IMR-90 (cell line): ENCODE measurements around the gene AGAP4. TPM values are rescaled to one million over a fixed set of nuclear protein-coding genes. Genes with fewer than 3 reads are reported as not detected.
"Not testable (repeated sequence)": the region's sequence is repeated elsewhere in the genome, so short reads cannot be mapped to it uniquely, and the experiment has no call there.

Experiments used
- ATAC-seq: fragments of 200-7000 bp; cut with Tn5 transposase; 2 replicates; pipeline ENCODE4 v1.9.1; 2020; ENCODE audit warnings: low read depth, mild to moderate bottlenecking, moderate library complexity
- BruUV-seq: library from RNA; stranded (reverse); fragments of 400-500 nt; replicated peaks from 2 replicates; lab custom pipeline; 2021; lab: Mats Ljungman, UMichigan
- CTCF ChIA-PET: fragments of 300-600 bp; formaldehyde crosslinking; extraction: SDS; loops from one replicate; lab custom pipeline; 2021; ENCODE audit warnings: antibody characterized with exemption; lab: Yijun Ruan, JAX
- POLR2A ChIA-PET: fragments of 300-600 bp; sonication (Branson Sonifier 250); formaldehyde crosslinking; loops from one replicate; lab custom pipeline; 2022; ENCODE audit warnings: antibody characterized with exemption; ENCODE audit not compliant: unreplicated experiment; lab: Charles Lee
- DNase-seq: peaks from one replicate; pipeline ENCODE4 v3.0.0; 2013
- H2AFZ ChIP-seq: replicated peaks from 2 replicates; pipeline ENCODE3; 2013; ENCODE audit warnings: low read length, mild to moderate bottlenecking; ENCODE audit not compliant: poor library complexity
- H2AK5ac ChIP-seq: 2 replicates; pipeline ENCODE4 v1.6.1; 2013; ENCODE audit warnings: low read depth, low read length, inconsistent platforms
- H2AK9ac ChIP-seq: replicated peaks from 2 replicates; pipeline ENCODE3; 2013; ENCODE audit warnings: mild to moderate bottlenecking, low read depth, low read length, moderate library complexity; ENCODE audit not compliant: poor library complexity
- H2BK120ac ChIP-seq: 2 replicates; pipeline ENCODE4 v1.6.1; 2013; ENCODE audit warnings: low read depth, low read length, inconsistent platforms
- H2BK15ac ChIP-seq: 3 replicates; pipeline ENCODE4 v1.6.1; 2013; ENCODE audit warnings: low read depth, low read length, inconsistent platforms
- H2BK20ac ChIP-seq: 2 replicates; pipeline ENCODE4 v1.6.1; 2013; ENCODE audit warnings: low read depth, mild to moderate bottlenecking, inconsistent platforms, low read length, moderate library complexity
- H2BK5ac ChIP-seq: 2 replicates; pipeline ENCODE4 v1.6.1; 2013; ENCODE audit warnings: mild to moderate bottlenecking, low read depth, low read length, inconsistent platforms; ENCODE audit not compliant: poor library complexity, severe bottlenecking
- H3K14ac ChIP-seq: replicated peaks from 2 replicates; pipeline ENCODE4 v1.6.1; 2013; ENCODE audit warnings: low read depth, low read length, inconsistent platforms
- H3K18ac ChIP-seq: 2 replicates; pipeline ENCODE4 v1.6.1; 2013; ENCODE audit warnings: low read depth, low read length, control low read depth
- H3K23ac ChIP-seq: 2 replicates; pipeline ENCODE4 v1.6.1; 2013; ENCODE audit warnings: low read depth, low read length, inconsistent platforms
- H3K27ac ChIP-seq: 2 replicates; pipeline ENCODE4 v1.5.1; 2013; ENCODE audit warnings: mild to moderate bottlenecking, control low read depth, low read length; ENCODE audit not compliant: insufficient read depth
- H3K27me3 ChIP-seq: 2 replicates; pipeline ENCODE4 v1.6.1; 2013; ENCODE audit warnings: low read length; ENCODE audit not compliant: control insufficient read depth, insufficient read depth
- H3K36me3 ChIP-seq: 2 replicates; pipeline ENCODE4 v1.6.1; 2013; ENCODE audit warnings: low read length, mixed read lengths; ENCODE audit not compliant: control insufficient read depth, insufficient read depth
- H3K4ac ChIP-seq: 2 replicates; pipeline ENCODE4 v1.6.1; 2013; ENCODE audit warnings: low read depth, low read length, inconsistent platforms
- H3K4me1 ChIP-seq: 2 replicates; pipeline ENCODE4 v1.6.1; 2013; ENCODE audit warnings: low read length, mixed read lengths; ENCODE audit not compliant: control insufficient read depth, insufficient read depth
- H3K4me2 ChIP-seq: 2 replicates; pipeline ENCODE4 v1.6.1; 2013; ENCODE audit warnings: low read depth, mild to moderate bottlenecking, control low read depth, low read length, moderate library complexity
- H3K4me3 ChIP-seq: 2 replicates; pipeline ENCODE4 v1.5.1; 2013; ENCODE audit warnings: low read depth, mild to moderate bottlenecking, control low read depth, low read length, moderate library complexity; ENCODE audit not compliant: insufficient read depth
- H3K56ac ChIP-seq: 2 replicates; pipeline ENCODE4 v1.6.1; 2013; ENCODE audit warnings: low read length, inconsistent platforms; ENCODE audit not compliant: insufficient read depth; ENCODE audit errors: extremely low read depth
- H3K79me1 ChIP-seq, 2 experiments: 2 replicates each; pipeline ENCODE4 v1.6.1; 2013; ENCODE audit warnings: low read length in 2 of 2, inconsistent platforms in 1 of 2, low read depth in 1 of 2
- H3K9ac ChIP-seq: 2 replicates; pipeline ENCODE4 v1.6.1; 2013; ENCODE audit warnings: low read depth, low read length, control low read depth
- H3K9me1 ChIP-seq: 2 replicates; pipeline ENCODE4 v1.6.1; 2013; ENCODE audit warnings: low read length, inconsistent platforms; ENCODE audit not compliant: insufficient read depth
- H3K9me3 ChIP-seq: 2 replicates; pipeline ENCODE4 v1.6.1; 2013; ENCODE audit warnings: low read length; ENCODE audit not compliant: control insufficient read depth, insufficient read depth
- H4K20me1 ChIP-seq: 2 replicates; pipeline ENCODE4 v1.6.1; 2013; ENCODE audit warnings: low read length, inconsistent platforms; ENCODE audit not compliant: insufficient read depth
- H4K5ac ChIP-seq: 2 replicates; pipeline ENCODE4 v1.6.1; 2013; ENCODE audit warnings: mild to moderate bottlenecking, low read depth, low read length, control low read depth
- H4K8ac ChIP-seq, 2 experiments: 2 replicates each; pipeline ENCODE4 v1.6.1; 2013; ENCODE audit warnings: low read depth in 2 of 2, low read length in 2 of 2, control low read depth in 1 of 2, inconsistent platforms in 1 of 2
- H4K91ac ChIP-seq: 2 replicates; pipeline ENCODE4 v1.6.1; 2013; ENCODE audit warnings: low read depth, low read length, inconsistent platforms; ENCODE audit not compliant: insufficient read depth
- WGBS, 2 experiments: methylation state at CpG; one replicate each; pipeline versions ENCODE4 v1.1.5 to v1.1.7; 2013; ENCODE audit warnings: missing lambda C conversion rate in 2 of 2; ENCODE audit not compliant: insufficient read length in 1 of 2; ENCODE audit errors: extremely low coverage in 2 of 2; 5-methylcytosine and 5-hydroxymethylcytosine counted together
- dilution Hi-C: fragments of 300-500 bp; cut with HindIII; formaldehyde crosslinking; loops from one replicate; pipeline ENCODE4 v1.14.3; 2018; ENCODE audit warnings: low sequenced_read_pairs; ENCODE audit not compliant: unreplicated experiment
- in situ Hi-C: fragments of 300-500 bp; cut with MboI; formaldehyde crosslinking; loops from 3 replicates; pipeline ENCODE4 v1.14.3; 2019; ENCODE audit warnings: low sequenced_read_pairs, inconsistent platforms, mixed read lengths
- intact Hi-C: fragments of 100-400 bp; cut with micrococcal nuclease; formaldehyde crosslinking; loops from 2 replicates; pipeline ENCODE4 v1.10.0; 2022
- polyA plus RNA-seq, 3 experiments: library from polyadenylated mRNA; depleted of rRNA; stranded (reverse); fragments of >200 nt; gene quantifications; 2 replicates each; pipeline ENCODE4 v1.2.3, GENCODE V29; 2012; ENCODE audit warnings: low replicate concordance in 1 of 3
- total RNA-seq: library from RNA; depleted of rRNA; stranded (reverse); fragments of >200 nt; gene quantifications from 2 replicates; pipeline ENCODE4 v1.2.3, GENCODE V29; 2012

Gene AGAP4
- total and polyA plus RNA-seq, 2 of the 4 experiments (the other 2 are of a cell fraction): 1.8 to 6.7 TPM

DNA sequence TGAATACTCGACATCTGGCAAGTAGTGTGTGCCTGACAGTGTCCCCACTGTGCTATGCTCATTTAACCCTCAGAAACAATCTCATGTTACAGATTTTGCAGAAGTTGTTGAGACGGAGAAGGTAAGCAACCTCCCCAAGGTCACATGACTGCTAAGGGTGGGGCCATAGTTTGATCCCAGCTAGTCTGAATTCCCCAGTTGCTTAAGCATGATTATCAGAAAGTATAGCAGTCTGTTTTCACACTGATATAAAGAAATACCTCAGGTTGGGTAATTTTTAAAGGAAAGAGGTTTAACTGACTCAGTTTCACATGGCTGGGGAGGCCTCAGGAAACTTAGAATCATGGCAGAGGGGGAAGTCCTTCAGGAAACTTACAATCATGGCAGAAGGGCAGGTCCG, 1.2 kb upstream of the AGAP4 start:
- H3K9ac ChIP-seq, H3K27ac ChIP-seq, H3K23ac ChIP-seq, intact Hi-C loops, H2AK5ac ChIP-seq, H2AK9ac ChIP-seq, H3K4me3 ChIP-seq, dilution Hi-C loops, H3K27me3 ChIP-seq, CTCF ChIA-PET, H4K5ac ChIP-seq, H4K91ac ChIP-seq, H3K56ac ChIP-seq, BruUV-seq, H2BK120ac ChIP-seq, H2AFZ ChIP-seq, H3K9me3 ChIP-seq, POLR2A ChIA-PET, H3K14ac ChIP-seq, H2BK20ac ChIP-seq, in situ Hi-C loops, H4K8ac ChIP-seq, H3K18ac ChIP-seq, H3K36me3 ChIP-seq, H4K20me1 ChIP-seq, ATAC-seq, DNase-seq, H3K4ac ChIP-seq, H3K9me1 ChIP-seq, H2BK5ac ChIP-seq, H3K4me1 ChIP-seq, H2BK15ac ChIP-seq, H3K4me2 ChIP-seq, H3K79me1 ChIP-seq: not testable (repeated sequence)
- WGBS, 2 experiments: no CpG with 5 or more reads among the region's 3 CpGs

DNA sequence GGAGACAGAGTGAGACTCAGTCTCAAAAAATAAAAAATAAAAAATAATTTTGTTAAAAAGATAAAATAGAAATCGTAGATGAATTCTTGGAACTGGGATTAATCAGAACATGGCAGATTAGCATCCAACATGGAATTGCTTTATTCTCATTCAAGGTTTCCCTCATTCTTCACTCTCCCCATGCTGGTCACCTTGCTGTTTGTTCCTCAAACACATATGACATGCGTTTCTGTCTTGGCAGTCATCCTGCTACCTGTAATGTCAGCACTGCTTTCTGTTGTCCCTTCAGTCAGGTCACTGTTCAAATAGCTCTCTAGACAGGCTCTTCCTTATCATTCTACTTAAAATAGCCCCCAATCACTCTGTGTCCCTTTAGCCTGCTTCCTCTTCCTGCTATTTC, 24.4 kb downstream of the AGAP4 start:
- ATAC-seq, intact Hi-C loops: not testable (repeated sequence)
- no CpG with 5 or more reads among the region's 2 CpGs for WGBS, 2 experiments

More for the DNA sequence above, 24.4 kb downstream of the AGAP4 start:
- BruUV-seq, H2AK5ac ChIP-seq, DNase-seq, H3K4me3 ChIP-seq, CTCF ChIA-PET, H3K9ac ChIP-seq, H3K4me1 ChIP-seq, H3K18ac ChIP-seq, H3K14ac ChIP-seq, H3K27ac ChIP-seq, H3K4ac ChIP-seq, H3K56ac ChIP-seq, H3K27me3 ChIP-seq, H3K36me3 ChIP-seq, POLR2A ChIA-PET, H3K9me3 ChIP-seq, in situ Hi-C loops, H3K79me1 ChIP-seq, H4K5ac ChIP-seq, H4K8ac ChIP-seq, H3K23ac ChIP-seq, H2BK5ac ChIP-seq, H2AFZ ChIP-seq, H2BK120ac ChIP-seq, H2BK20ac ChIP-seq, H3K4me2 ChIP-seq, dilution Hi-C loops, H2BK15ac ChIP-seq, H4K20me1 ChIP-seq, H4K91ac ChIP-seq, H2AK9ac ChIP-seq, H3K9me1 ChIP-seq: not testable (repeated sequence)
